ENCODE measurements around the gene MOB1B.

Gene MOB1B

DNA sequence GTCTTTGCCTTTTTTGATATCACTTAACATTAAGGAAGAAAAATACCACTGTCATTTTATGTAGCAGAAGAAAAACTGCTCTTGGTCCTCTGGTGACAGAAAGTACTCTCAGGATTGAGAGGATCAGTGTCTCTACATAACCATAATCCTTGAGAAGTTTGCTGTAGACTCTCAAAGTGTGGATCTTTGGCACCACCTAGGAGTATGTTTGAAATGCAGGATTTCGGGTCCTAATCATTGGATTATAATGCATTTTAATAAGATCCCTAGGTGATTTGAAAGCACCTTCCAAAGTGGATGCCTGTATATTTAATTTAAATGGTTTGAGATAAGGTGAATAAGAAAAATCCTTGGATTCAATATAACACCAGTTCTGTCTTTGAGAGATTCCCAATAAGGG, 23.2 kb downstream of the MOB1B start:
- no peak for DNase-seq (ENCODE audit: low spot score)
- in situ Hi-C loops (cut with MboI; ENCODE audit: low sequenced_read_pairs, unreplicated experiment): loop anchor here (25.0 kb wide), 1 partner anchor 112 kb away; no protein-coding TSS in a partner anchor
- TF ChIP-seq CTCF (IDR thresholded peaks at IDR 0.05; ENCODE audit: borderline replicate concordance, control extremely low read depth, extremely low read depth, insufficient read depth, missing control alignments): no peak

GRCh38 chr4:70925899-70926635, 23.9 kb downstream of the MOB1B start:
- in situ Hi-C loops (cut with MboI; ENCODE audit: low sequenced_read_pairs, unreplicated experiment): loop anchor here (25.0 kb wide), 1 partner anchor 111 kb away; no protein-coding TSS in a partner anchor
- TF ChIP-seq CTCF (IDR thresholded peaks at IDR 0.05; ENCODE audit: borderline replicate concordance, control extremely low read depth, extremely low read depth, insufficient read depth, missing control alignments): no peak
- DNase-seq (ENCODE audit: low spot score): peak; percentile 50

DNA sequence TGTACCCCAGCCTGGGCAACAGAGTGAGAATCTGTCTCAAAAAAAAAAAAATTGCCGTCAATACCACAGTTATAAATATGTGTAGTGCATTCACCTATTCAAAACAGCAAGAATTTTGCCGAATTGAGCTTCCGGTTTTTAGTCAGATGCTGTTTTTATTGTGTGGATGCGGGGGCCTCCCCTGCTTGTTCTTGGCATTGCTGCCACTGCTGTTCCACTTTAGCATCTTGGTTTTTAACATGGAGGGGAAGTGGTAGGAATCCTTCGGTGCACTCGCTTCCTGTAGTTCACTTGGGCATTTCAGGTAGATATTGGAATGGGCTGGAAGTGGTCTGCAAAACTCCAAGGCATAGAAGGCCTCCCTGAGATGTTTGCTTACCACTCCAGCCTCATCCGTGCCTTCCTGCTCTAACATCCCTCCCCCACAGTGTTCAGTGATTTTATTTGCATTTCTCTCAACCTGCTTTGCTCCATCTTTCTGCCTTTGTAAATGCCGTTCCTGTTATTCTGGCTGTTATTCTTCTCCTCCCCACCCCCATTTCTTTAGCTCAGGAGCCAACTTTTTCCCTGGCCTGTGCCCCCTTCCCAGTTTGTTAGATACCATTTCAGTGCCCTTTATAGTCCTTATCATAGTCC, 25.5 kb downstream of the MOB1B start:
- DNase-seq (ENCODE audit: low spot score): no peak
- TF ChIP-seq CTCF (IDR thresholded peaks at IDR 0.05; ENCODE audit: borderline replicate concordance, control extremely low read depth, extremely low read depth, insufficient read depth, missing control alignments): no peak

DNA sequence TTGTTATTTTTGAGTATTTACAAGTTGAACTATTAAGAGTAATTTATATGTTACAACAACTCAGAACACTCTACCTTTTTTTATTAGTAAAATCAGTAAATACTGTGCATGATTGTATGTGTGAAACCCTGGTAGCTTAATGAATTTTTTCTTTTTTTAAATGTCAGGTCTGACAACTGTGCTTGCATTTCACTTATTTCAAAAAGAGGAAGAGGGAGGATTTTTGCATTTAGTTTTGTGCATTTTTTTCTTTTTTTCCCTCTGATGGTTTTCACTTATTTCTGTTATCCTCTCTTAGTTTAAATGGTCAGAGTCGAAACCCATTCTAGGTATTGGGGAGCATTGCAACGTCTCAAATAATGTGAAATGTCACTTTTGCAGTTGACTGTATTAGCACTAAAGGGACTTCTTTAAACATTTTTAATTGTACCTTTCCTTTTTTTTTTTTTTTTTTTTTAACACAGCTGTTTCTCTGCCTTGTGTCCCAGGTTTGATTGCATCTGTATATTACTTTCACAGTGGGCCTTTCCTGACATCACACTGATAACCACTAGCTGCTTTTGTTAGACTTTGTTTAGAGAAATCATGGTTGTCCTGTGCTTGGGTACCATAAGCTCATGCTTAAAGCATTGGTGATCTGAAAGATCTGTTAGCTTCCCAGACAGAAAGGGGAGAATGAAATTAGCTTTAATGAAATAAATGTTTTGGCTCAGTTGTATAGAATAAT, 28.5 kb downstream of the MOB1B start:
- no peak for DNase-seq (ENCODE audit: low spot score)
- TF ChIP-seq CTCF (IDR thresholded peaks at IDR 0.05; ENCODE audit: borderline replicate concordance, control extremely low read depth, extremely low read depth, insufficient read depth, missing control alignments): no peak
- in situ Hi-C loops (cut with MboI; ENCODE audit: low sequenced_read_pairs, unreplicated experiment): loop anchor here (25.0 kb wide), 1 partner anchor 107 kb away; no protein-coding TSS in a partner anchor

More for the DNA sequence above, 25.5 kb downstream of the MOB1B start:
- in situ Hi-C loops (cut with MboI; ENCODE audit: low sequenced_read_pairs, unreplicated experiment): loop anchor here (25.0 kb wide), 1 partner anchor 110 kb away; no protein-coding TSS in a partner anchor

GRCh38 chr4:70931347-70931746, 29.2 kb downstream of the MOB1B start:
- in situ Hi-C loops (cut with MboI; ENCODE audit: low sequenced_read_pairs, unreplicated experiment): loop anchor here (25.0 kb wide), 1 partner anchor 106 kb away; no protein-coding TSS in a partner anchor
- no peak for DNase-seq (ENCODE audit: low spot score)
- TF ChIP-seq CTCF (IDR thresholded peaks at IDR 0.05; ENCODE audit: borderline replicate concordance, control extremely low read depth, extremely low read depth, insufficient read depth, missing control alignments): no peak

- TF ChIP-seq CTCF (IDR thresholded peaks at IDR 0.05; ENCODE audit: borderline replicate concordance, control extremely low read depth, extremely low read depth, insufficient read depth, missing control alignments): no peak
- no peak for DNase-seq (ENCODE audit: low spot score)
- in situ Hi-C loops (cut with MboI; ENCODE audit: low sequenced_read_pairs, unreplicated experiment): loop anchor here (25.0 kb wide), 1 partner anchor 104 kb away; no protein-coding TSS in a partner anchor
Measured at GRCh38 chr4:70932984-70933383, 30.8 kb downstream of the MOB1B start.
